ENCODE data around the gene CERK.
A peak's percentile ranks its signal among the peaks of the same experiment; 100 is the strongest.

The CERK gene

GRCh38 chr22:46678003-46678657 lies 59.9 kb downstream of the CERK start:
- DNase-seq (ENCODE audit: low read depth in 2 of 2), result no peak

DNA sequence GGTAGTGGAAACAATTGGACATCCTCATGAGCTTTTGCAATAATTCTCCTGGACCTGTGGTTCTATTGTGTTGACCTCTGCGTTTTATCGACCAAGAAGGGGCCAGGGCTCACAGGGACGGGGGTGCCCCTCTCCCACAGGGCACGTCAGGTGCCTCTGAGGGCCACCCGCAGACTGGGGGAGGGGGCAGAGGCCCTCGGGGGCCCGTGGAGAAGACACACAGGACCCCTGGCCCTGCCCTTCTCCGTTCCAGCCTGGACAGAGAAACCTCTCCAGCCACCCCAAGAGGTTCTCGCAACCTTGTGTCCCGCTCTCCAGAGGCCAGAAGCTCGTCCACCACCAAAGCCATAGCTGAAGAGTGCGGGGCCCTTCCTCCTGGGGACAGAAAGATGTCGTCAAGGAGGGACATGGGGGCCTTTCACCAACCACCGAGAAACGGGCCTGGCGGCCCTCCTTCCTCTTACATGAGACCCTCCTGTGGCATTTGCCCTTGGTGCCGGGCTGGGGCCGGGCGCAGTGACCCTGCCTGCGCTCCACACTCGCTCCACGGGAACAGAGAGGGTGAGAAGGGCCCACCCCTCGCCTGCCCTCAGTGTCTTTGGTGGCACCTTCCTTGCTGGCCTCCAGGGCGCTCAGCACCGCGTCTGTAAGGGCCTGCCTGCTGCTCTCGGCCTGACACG lies 60.6 kb downstream of the CERK start:
- no peak for DNase-seq (ENCODE audit: low read depth in 2 of 2)

DNA sequence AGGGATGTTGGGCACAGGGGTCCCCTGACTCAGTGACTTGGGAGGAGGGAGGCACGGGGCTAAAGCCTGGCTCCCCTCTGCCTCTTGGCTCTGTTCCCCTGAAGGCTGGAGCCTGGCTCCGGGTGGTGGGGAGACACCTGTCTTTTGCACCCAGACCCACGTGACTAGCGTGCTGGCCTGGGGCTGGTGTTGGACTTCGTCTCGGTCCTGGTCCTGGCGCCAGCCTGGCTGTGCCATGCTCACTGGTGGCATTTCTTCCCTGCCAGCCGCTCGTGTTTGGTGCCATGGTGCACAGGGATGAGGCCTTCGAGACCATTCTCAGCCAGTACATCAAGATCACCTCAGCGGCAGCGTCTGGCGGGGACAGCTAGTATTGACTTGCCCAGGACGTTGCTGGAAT lies 61.2 kb downstream of the CERK start:
- no peak for DNase-seq (ENCODE audit: low read depth in 2 of 2)

GRCh38 chr22:46676479-46676878 lies 61.6 kb downstream of the CERK start:
- DNase-seq (ENCODE audit: low read depth in 2 of 2), result no peak

DNA sequence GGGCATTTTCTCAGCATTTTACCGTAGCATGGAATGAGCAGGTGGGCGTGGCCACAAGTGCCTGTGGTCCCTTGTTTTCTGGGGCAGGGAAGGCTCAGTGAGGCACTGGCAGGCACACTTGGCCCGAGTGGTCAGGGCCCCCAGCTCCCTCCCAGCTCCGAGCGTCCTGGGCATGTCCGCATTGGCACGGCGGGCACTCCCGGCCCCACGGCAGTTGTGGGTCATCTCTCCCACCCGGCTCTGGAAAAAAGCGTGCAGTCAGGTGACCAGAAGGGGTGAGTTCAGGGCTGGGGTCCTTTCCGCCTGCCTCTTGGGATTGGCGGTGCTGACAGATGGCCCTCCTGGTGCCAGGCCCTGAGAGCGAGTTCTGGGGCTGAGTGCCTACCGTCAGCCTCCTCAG lies 62.1 kb downstream of the CERK start:
- no peak for DNase-seq (ENCODE audit: low read depth in 2 of 2)

- DNase-seq (ENCODE audit: low read depth in 2 of 2), result no peak
Observed at GRCh38 chr22:46675479-46675878, 62.6 kb downstream of the CERK start.

- DNase-seq (ENCODE audit: low read depth in 2 of 2), result no peak
Observed at GRCh38 chr22:46674906-46675305, 63.1 kb downstream of the CERK start.

GRCh38 chr22:46674367-46674781 lies 63.7 kb downstream of the CERK start:
- peak; percentile 88 to 91 for DNase-seq (ENCODE audit: low read depth in 2 of 2)

DNA sequence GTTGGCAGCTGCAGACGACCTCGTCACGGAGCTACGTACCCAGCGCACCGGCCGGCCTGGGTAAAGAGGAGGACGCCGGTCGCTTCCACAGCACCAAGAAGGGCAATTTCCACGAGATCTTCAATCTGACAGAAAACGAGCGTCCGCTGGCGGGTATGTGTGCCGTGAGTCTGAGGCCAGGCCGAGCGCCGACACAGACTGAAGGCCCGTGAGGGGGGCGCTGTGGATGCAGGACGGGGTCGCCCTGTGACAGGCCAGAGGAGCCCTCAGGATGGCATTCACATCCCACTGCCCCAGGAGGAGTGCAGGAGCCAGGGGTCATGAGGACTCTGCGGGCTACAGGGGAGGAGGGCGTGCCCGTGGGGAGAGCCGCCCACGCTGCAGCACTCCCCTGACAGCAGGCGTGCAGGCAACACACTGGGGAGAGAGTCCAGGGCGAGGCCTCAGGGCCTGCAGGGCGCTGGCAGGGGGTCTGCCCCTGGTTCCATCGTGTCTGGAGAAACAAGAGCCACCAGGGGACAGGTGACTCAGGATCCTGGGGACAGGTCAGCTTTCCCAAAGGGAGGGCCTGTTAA lies 64.3 kb downstream of the CERK start:
- DNase-seq (ENCODE audit: low read depth in 2 of 2), result no peak

DNA sequence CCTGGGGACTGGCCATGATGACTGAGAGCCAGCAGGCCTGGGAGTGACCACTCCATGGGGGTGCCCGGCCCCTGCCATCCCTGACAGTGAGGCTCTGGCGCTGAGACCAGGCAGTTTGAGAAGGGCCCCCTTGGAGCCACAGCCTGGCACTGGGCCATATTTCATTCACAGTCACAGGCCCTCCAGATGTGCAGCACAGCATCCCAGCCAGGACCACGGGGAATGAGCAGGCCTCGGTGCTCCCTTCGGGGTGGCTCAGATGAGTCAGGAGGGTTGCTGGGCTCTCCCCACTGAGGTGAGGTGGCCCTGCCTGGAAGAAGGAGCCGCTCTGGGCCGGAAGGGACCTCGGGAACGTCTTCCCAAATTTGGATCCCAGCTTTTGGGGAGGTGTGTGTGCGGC lies 64.8 kb downstream of the CERK start:
- DNase-seq (ENCODE audit: low read depth in 2 of 2), result no peak

DNA sequence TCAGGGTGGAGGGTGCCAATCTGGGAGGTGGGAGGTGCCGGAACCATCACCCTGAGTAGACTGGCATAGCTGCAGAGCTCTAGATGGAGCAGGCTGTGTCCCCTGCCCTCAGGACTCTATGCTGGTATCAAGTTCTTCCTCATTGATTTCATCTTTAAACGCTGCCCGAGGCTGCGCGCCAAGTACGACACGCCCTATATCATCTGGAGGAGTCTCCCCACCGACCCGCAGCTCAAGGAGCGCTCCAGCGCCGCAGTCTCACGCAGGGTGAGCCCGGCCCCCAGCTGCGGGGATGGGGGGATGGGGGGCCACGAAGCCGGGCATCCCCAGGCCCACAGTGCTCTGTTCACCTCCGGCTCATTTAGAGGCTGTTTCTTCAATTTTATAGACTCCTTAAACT lies 65.3 kb downstream of the CERK start:
- no peak for DNase-seq (ENCODE audit: low read depth in 2 of 2)

DNA sequence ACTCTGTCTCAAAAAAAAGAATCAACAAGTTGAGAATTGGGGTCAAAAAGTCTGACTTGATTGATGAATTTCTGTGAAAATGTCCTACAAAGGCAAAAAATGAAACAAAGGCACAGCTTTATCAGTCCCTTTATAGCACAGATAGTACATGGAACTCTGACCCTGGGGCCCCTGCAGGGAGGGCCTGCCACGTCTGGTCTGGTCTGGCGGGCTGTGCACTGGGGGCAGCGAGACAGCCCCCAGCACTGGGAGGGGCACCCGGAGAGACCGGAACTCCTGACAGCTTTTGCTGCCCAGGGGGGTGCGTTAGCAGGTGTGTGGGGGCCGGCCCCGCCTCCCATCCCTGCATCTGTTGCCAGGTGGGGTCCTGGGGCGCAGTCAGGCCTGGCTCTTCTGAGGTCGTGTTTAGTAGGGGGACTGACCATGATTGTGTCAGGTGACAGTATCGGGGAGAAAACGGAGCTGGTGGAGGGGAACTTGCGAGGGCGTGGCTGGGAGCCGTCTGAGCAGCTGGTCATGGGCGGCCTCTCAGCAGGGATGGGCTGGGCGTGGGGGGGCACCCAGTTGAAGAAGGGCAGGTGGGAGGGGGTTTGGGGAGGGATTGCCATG lies 66.1 kb downstream of the CERK start:
- no peak for DNase-seq (ENCODE audit: low read depth in 2 of 2)

GRCh38 chr22:46669201-46669600 lies 68.9 kb downstream of the CERK start:
- DNase-seq (ENCODE audit: low read depth in 2 of 2), result no peak

DNA sequence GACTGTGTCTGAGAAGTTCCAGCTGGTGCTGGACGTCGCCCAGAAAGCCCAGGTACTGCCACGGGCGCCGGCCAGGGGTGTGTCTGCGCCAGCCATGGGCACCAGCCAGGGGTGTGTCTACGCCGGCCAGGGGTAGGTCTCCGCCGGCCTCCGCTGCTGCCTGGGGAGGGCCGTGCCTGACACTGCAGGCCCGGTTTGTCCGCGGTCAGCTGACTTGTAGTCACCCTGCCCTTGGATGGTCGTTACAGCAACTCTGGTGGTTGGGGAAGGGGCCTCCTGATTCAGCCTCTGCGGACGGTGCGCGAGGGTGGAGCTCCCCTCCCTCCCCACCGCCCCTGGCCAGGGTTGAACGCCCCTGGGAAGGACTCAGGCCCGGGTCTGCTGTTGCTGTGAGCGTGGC lies 69.9 kb downstream of the CERK start:
- no peak for DNase-seq (ENCODE audit: low read depth in 2 of 2)

DNA sequence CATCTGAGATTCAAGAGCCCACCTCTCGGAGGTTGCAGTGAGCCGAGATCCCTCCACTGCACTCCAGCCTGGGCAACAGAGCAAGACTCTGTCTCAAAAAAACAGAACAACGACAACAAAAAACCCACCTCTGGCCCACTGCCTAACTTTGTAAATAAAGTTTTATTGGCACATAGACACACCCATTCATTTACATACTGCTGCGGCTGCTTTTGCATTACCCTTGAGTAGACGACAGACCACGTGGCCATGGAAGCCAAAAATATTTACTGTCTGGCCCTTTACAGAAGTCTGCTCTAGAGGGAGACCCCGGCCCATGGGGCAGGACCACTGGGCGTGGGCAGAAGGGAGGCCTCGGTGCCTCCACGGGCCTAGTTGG lies 70.8 kb downstream of the CERK start:
- no peak for DNase-seq (ENCODE audit: low read depth in 2 of 2)

GRCh38 chr22:46666577-46667244 lies 71.3 kb downstream of the CERK start:
- no peak for DNase-seq (ENCODE audit: low read depth in 2 of 2)

DNA sequence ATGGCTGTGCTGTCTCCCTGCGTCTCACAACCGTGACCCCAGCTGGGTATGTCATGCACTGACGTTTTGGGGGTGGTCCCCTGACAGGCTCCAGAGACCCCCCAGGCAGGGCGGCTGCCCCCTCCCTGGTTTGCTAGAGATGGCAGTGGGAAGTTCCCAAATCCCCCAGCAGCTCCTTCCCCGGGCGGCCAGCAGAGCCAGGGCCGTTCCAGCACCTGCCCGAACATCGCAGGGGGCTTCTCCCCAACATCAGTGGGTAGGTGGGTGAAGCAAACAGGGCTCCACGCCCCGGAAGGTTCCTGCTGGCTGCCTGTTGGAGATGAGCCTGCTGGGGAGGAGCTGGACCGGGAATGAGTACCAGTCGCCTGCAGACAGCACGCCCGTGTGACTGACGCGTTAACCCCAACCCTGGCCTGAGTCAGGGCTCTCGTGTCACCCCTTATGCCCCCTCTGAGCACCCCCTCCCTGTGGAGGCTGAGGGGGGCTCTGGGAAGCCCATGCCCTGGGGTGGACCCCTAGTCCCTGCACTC lies 72.2 kb downstream of the CERK start:
- DNase-seq (ENCODE audit: low read depth in 2 of 2), result no peak

DNA sequence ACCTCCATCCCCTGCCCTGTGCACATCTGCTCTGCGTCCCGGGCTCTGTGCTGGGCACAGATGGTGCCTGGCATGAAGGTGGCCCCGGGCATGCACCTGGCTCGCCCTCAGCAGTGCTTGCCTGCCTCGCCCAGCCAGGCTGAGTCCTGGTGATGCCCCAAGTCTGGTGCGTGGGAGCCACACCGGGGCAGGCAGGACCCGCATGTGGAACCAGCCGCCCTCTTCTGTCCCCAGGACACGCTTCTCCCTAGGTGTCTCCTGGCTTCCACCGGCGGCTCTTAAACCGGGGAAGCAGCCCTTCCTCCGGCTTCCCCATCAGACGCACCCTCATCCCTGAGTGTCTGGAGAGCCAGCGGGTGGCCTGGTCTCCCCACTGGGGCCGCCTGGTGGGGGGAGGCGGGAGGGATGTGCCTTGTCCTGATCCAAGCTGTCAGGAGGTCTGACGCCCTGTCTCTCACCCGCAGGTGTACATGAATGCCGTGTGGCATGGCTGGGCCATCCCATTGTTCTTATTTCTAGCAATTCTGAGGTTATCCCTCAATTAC lies 72.8 kb downstream of the CERK start:
- no peak for DNase-seq (ENCODE audit: low read depth in 2 of 2)

DNA sequence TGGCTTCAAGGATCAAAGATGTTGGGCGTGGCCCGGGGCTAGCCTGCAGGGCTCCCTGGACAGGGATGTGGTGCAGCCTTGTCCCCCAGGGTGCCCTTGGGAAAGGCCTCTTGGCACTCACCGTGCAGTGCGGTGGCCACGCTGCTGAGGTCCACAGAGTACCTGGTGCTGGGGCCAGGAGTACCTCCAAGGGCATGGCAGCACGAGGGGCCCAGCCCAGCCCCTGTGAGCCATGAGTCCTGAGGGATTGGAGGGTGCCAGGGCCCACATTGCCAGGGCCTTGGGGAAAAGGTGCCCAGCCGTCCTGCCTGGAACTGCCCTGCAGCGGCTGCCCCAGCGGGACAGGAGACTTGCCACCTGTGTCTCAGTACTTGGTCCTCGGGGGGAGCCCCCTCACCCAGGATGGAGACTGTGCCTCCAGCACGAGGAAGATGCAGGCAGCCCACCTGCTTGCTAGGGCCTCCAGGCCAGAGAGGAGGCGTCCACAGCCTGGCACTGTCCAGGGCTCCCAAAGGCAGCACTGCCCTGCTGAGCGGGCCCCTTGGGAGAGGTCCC lies 73.7 kb downstream of the CERK start:
- DNase-seq (ENCODE audit: low read depth in 2 of 2), result no peak

DNA sequence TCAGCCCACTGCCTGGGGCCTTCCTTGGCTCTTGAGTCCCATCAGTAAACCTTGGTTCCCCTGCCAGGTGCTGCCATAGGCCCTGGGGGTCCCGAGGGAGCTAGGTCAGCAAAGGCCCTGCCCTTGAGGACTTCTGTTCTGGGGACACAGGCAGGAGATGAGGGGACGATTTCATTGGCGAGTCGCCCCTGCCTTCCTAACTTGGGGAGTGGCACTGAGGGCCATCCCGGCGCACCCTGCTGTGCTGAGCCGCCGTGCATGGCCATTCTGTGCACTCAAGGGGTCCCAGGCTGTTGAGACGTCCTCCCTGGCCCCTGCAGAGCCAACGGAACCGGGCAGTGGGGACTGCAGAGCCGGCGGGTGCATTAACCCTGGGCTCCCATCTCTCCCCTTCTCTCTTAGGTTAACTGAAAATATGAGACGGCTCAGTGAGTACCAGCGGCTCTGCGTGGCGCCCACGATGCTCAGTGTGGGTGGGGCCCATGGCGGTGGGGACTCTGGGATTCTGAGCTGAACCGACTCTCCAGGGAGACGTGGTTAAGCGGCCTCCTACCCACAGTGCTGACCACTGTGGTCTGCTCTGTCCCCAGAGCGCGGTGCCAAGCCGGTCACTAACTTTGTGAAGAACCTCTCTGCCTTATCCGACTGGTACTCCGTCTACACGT lies 74.5 kb downstream of the CERK start:
- DNase-seq (ENCODE audit: low read depth in 2 of 2), result no peak

DNA sequence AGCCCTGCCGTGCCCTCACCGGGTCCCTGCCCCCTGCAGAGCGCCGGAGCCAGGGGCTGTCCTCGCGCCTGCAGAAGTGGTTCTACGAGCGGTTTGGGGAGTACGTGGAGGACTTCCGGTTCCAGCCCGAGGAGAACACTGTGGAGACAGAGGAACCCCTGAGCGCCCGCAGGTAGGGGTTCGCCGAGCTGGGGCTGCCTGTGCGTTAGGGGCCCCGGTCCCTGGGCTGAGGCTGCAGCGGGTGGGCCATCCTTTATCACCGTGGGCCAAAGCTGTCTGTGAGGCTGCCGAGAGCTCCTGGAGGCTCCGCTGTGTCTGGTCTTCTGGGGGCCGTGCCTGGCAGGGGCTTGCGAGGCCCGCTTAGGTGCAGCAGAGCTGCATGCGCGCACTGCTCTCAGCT lies 75.1 kb downstream of the CERK start:
- no peak for DNase-seq (ENCODE audit: low read depth in 2 of 2)
